HUES64 (cell line): ENCODE data around the gene LILRB5.
A peak's percentile ranks its signal among the peaks of the same experiment; 100 is the strongest.
"Not testable (repeated sequence)": the region's sequence is repeated elsewhere in the genome, so short reads cannot be mapped to it uniquely, and the experiment has no call there.

Source experiments
- H3K27ac ChIP-seq: 2 replicates; pipeline ENCODE4 v1.7.0; 2013; ENCODE audit warnings: low read depth, low read length, inconsistent platforms
- H3K27me3 ChIP-seq: 2 replicates; pipeline ENCODE4 v1.6.1; 2013; ENCODE audit warnings: mild to moderate bottlenecking, low read length; ENCODE audit not compliant: insufficient read depth
- H3K36me3 ChIP-seq: 2 replicates; pipeline ENCODE4 v1.6.1; 2013; ENCODE audit warnings: mild to moderate bottlenecking, low read length; ENCODE audit not compliant: insufficient read depth
- H3K4me1 ChIP-seq: 2 replicates; pipeline ENCODE4 v1.6.1; 2013; ENCODE audit warnings: mild to moderate bottlenecking, low read length, moderate library complexity; ENCODE audit not compliant: insufficient read depth
- H3K4me3 ChIP-seq: 2 replicates; pipeline ENCODE4 v1.5.1; 2013; ENCODE audit warnings: mild to moderate bottlenecking, low read length, moderate library complexity
- H3K9ac ChIP-seq: 2 replicates; pipeline ENCODE4 v1.6.1; 2013; ENCODE audit warnings: mild to moderate bottlenecking, low read depth, low read length
- H3K9me3 ChIP-seq: 2 replicates; pipeline ENCODE4 v1.6.1; 2013; ENCODE audit warnings: low read depth, low read length; ENCODE audit not compliant: insufficient read depth
- WGBS: fragments of 150-250, 120-280 bp; methylation state at CpG from one replicate; pipeline ENCODE4 v1.1.7; 2013; ENCODE audit warnings: missing lambda C conversion rate; 5-methylcytosine and 5-hydroxymethylcytosine counted together

The LILRB5 gene

GRCh38 chr19:54208784-54209057 is 48.4 kb downstream of the LILRB5 start:
- Histone ChIP-seq H3K4me1 (no peaks in the 10 kb centered on the region; the same call in 1 of the 2 replicates), H3K4me3 (no peak overlapping the region), H3K9me3 (no peaks in the 10 kb centered on the region), H3K27me3 (no peaks in the 10 kb centered on the region), H3K36me3 (peaks cover 46% of the 10 kb centered on the region), H3K9ac (peak overlapping the region; percentile 18; the same call in 1 of the 2 replicates), H3K27ac (peak overlapping the region; percentile 70)
- 77% methylated on average over 8 of the region's 8 CpGs for WGBS

GRCh38 chr19:54207983-54208783 is 48.9 kb downstream of the LILRB5 start:
- Histone ChIP-seq H3K27ac (peak overlapping the region; percentile 70), H3K9me3 (no peaks in the 10 kb centered on the region), H3K27me3 (no peaks in the 10 kb centered on the region), H3K4me1 (peaks cover 3% of the 10 kb centered on the region), H3K4me3 (no peak overlapping the region), H3K9ac (peak overlapping the region; percentile 18; the same call in 1 of the 2 replicates), H3K36me3 (peaks cover 52% of the 10 kb centered on the region)
- 84% methylated on average over 18 of the region's 18 CpGs for WGBS

GRCh38 chr19:54207676-54207982 is 49.4 kb downstream of the LILRB5 start:
- no peaks in the 10 kb centered on the region for H3K27me3 ChIP-seq
- H3K9me3 ChIP-seq: no peaks in the 10 kb centered on the region
- 94% methylated on average over 5 of the region's 5 CpGs for WGBS
- H3K9ac ChIP-seq: 0 out of 2 replicates have a peak overlapping the region, but pooled peaks have one; percentile 36
- no peak overlapping the region for H3K4me3 ChIP-seq
- H3K36me3 ChIP-seq: peaks cover 57% of the 10 kb centered on the region
- peaks cover 8% of the 10 kb centered on the region for H3K4me1 ChIP-seq
- H3K27ac ChIP-seq: peak overlapping the region; percentile 70; the same call in 1 of the 2 replicates

DNA sequence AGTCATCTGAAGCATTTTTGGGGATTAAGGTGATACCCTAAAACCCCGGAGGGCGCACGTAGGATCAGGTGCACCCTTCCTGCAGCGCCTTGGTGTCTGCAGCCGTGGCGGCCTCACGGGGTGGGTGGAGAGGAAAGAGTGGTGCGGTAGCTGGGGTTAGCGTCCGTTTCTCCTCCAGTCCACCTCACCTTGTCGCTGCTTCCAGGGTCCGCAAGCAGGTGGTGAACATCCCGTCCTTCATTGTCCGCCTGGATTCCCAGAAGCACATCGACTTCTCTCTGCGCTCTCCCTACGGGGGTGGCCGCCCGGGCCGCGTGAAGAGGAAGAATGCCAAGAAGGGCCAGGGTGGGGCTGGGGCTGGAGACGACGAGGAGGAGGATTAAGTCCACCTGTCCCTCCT is 49.9 kb downstream of the LILRB5 start:
- H3K9me3 ChIP-seq, H3K9ac ChIP-seq, H3K27ac ChIP-seq, H3K27me3 ChIP-seq, H3K4me3 ChIP-seq: not testable (repeated sequence)
- WGBS: 95% methylated on average over 23 of the region's 23 CpGs
- peaks cover 12% of the 10 kb centered on the region for H3K4me1 ChIP-seq
- H3K36me3 ChIP-seq: peaks cover 62% of the 10 kb centered on the region

DNA sequence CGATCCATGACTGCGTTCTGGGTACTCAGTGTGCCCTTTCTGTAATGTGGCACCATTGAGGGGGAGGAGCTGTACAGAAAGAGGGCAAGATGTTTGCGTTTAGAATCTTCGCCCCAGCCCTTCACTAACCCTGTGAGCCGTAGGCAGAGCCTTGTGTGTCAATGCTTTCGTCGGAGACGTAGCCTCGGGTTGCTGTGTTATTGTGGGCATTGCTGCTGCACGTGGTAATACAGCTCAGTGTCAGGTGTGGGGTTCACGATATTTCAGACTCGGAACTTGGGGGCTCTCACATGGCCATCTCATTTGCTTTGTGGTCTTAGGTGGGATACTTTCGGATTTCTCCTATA is 50.3 kb downstream of the LILRB5 start:
- Histone ChIP-seq H3K4me1 (peaks cover 16% of the 10 kb centered on the region), H3K4me3 (no peak overlapping the region), H3K9me3 (no peaks in the 10 kb centered on the region), H3K27ac (peak overlapping the region; percentile 6; the same call in 1 of the 2 replicates), H3K27me3 (no peaks in the 10 kb centered on the region), H3K9ac (0 out of 2 replicates have a peak overlapping the region, but pooled peaks have one; percentile 2), H3K36me3 (peaks cover 66% of the 10 kb centered on the region)
- 94% methylated on average over 13 of the region's 13 CpGs for WGBS

DNA sequence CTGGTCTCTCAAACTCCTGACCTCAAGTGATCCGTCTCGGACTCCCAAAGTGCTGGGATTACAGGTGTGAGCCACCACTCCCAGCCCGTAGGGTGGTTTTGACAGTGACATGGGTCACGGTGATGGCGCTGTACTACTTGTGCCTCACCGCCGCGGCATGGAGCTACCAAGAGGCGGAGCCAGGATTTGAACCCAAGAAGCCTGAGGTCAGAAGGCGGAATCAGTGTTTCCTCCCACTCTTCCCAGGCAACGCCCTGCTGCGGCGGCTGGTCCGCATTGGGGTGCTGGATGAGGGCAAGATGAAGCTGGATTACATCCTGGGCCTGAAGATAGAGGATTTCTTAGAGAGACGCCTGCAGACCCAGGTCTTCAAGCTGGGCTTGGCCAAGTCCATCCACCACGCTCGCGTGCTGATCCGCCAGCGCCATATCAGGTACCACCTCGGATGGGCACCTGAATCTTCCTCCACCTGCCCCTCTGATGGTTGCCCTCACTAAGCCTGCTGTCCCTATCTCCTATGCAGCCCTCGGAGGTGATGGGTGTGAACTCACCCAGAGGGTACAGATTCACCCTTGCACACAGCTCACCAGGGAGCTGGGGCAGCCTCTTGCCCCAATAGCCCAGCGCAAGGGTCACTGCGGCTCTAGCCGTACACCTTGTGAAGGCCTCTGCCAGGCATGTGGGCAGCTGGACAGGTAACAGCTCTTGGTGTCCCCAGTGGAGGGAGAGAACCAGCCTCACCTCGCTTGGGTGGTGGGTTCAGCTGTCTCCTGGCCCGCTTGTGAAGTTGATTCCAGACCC is 50.8 kb downstream of the LILRB5 start:
- no peak overlapping the region for H3K4me3 ChIP-seq
- no peaks in the 10 kb centered on the region for H3K27me3 ChIP-seq
- H3K27ac ChIP-seq: peak overlapping the region; percentile 14; the same call in 1 of the 2 replicates
- WGBS: 96% methylated on average over 27 of the region's 27 CpGs
- H3K36me3 ChIP-seq: peaks cover 71% of the 10 kb centered on the region
- H3K4me1 ChIP-seq: peaks cover 20% of the 10 kb centered on the region
- H3K9me3 ChIP-seq: no peaks in the 10 kb centered on the region
- 0 out of 2 replicates have a peak overlapping the region, but pooled peaks have one; percentile 2 for H3K9ac ChIP-seq

GRCh38 chr19:54204767-54205468 is 52.2 kb downstream of the LILRB5 start:
- peak overlapping the region; percentile 45 for H3K27ac ChIP-seq
- peak overlapping the region; percentile 75; the same call in 1 of the 2 replicates for H3K4me3 ChIP-seq
- H3K36me3 ChIP-seq: peaks cover 74% of the 10 kb centered on the region
- H3K4me1 ChIP-seq: peaks cover 20% of the 10 kb centered on the region
- peak overlapping the region; percentile 97 for H3K9ac ChIP-seq
- WGBS: 93% methylated on average over 4 of the region's 4 CpGs
- H3K27me3 ChIP-seq: no peaks in the 10 kb centered on the region
- H3K9me3 ChIP-seq: no peaks in the 10 kb centered on the region

DNA sequence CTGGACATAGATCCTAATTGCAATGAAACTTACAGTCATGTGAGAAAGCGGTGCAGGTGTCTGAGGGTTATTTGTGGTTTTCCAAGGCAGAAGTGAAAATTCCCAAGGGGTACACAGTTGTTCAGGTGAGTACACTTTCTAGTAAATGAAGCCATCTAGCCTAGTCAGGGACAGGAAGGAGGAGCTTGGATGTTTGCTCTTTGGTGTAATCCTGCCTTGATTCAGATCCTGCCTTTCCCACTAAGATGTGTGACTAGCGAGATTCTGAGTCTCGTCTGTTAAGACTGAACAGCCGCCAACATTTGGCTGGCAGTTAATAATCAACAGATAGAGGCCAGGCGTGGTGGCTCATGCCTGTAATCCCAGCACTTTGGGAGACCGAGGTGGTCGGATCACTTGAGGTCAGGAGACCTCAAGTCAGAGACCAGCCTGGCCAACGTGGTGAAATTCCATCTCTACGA is 53.9 kb downstream of the LILRB5 start:
- Histone ChIP-seq H3K36me3 (peaks cover 72% of the 10 kb centered on the region), H3K27me3 (no peaks in the 10 kb centered on the region), H3K27ac (peak overlapping the region; percentile 65), H3K4me3 (peak overlapping the region; percentile 75), H3K4me1 (peaks cover 20% of the 10 kb centered on the region), H3K9ac (peak overlapping the region; percentile 97), H3K9me3 (no peaks in the 10 kb centered on the region)
- WGBS: 91% methylated on average over 9 of the region's 9 CpGs

DNA sequence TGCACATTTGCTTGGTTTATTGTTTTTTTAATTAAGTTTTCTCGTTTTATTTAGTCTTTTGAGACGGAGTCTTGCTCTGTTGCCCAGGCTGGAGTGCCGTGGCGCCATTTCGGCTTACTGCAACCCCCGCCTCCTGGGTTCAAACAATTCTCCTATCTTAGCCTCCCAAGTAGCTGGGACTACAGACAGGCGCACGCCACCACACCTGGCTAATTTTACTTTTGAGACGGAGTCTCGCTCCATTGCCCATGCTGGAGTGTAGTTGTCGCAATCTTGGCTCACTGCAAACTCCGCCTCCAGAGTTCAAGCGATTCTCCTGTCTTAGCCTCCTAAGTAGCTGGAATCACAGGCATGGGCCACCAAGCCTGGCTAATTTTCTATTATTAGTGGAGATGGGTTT is 55.1 kb downstream of the LILRB5 start:
- 85% methylated on average over 13 of the region's 13 CpGs for WGBS
- peak overlapping the region; percentile 97 for H3K9ac ChIP-seq
- H3K27ac ChIP-seq: peak overlapping the region; percentile 65
- peak overlapping the region; percentile 75 for H3K4me3 ChIP-seq
- H3K27me3 ChIP-seq: no peaks in the 10 kb centered on the region
- H3K36me3 ChIP-seq: peaks cover 63% of the 10 kb centered on the region
- H3K9me3 ChIP-seq: no peaks in the 10 kb centered on the region
- H3K4me1 ChIP-seq: peaks cover 20% of the 10 kb centered on the region

DNA sequence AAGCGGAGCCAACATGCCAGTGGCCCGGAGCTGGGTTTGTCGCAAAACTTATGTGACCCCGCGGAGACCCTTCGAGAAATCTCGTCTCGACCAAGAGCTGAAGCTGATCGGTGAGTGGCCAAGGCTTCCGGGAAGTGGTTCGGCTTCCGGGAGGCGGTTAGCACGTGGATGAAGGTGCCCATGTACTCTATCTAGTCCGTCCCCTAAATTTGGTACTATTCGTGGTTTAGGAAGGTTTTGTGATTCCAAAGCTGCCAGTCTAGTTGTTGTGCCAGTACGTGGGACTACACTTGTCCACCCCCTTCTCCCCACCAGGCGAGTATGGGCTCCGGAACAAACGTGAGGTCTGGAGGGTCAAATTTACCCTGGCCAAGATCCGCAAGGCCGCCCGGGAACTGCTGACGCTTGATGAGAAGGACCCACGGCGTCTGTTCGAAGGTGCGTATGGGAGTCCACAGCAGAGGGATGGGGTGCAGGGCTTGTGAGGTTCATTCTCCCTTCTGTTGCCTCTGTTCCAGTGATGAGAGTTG is 55.8 kb downstream of the LILRB5 start:
- no peaks in the 10 kb centered on the region for H3K27me3 ChIP-seq
- H3K9ac ChIP-seq: peak overlapping the region; percentile 97
- no peaks in the 10 kb centered on the region for H3K9me3 ChIP-seq
- peak overlapping the region; percentile 93 for H3K27ac ChIP-seq
- H3K36me3 ChIP-seq: peaks cover 59% of the 10 kb centered on the region
- peak overlapping the region; percentile 75 for H3K4me3 ChIP-seq
- WGBS: 5% methylated on average over 27 of the region's 28 CpGs
- H3K4me1 ChIP-seq: peaks cover 20% of the 10 kb centered on the region
